Activated CD8-positive, alpha-beta memory T cell treated with anti-CD3 and anti-CD28 coated beads, Interleukin-2, amount 50 U/mL, for 4 hours (primary cell): ENCODE measurements around the gene ARHGAP24.
"Not testable (repeated sequence)": the region's sequence is repeated elsewhere in the genome, so short reads cannot be mapped to it uniquely, and the experiment has no call there.

Experiments used
- DNase-seq: peaks from one replicate; pipeline ENCODE4 v3.0.0-alpha.2; 2020

Gene ARHGAP24

GRCh38 chr4:85870298-85871083, 395.5 kb downstream of the ARHGAP24 start:
- no peak for DNase-seq

- no peak for DNase-seq
These were observed 398.6 kb downstream of the ARHGAP24 start for GRCh38 chr4:85873566-85873965.

DNA sequence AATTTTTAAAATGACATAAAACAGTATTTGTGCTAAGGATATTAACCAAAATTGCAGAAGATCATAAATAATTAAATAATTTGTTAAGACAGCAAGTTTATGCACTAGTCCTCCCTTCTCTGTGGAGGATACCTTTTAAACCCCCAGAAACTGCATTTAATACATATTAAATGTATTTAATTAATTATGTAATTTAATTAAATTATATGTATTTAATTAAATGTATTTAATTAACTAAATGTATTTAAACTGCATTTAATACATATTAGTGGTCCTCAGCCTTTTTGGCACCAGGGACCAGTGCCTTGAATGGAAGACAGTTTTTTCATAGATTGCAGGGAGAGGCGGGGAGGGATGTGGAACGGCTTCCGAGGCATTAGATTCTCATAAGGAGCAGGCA, 404.6 kb downstream of the ARHGAP24 start:
- no peak for DNase-seq

GRCh38 chr4:85883180-85883579, 408.2 kb downstream of the ARHGAP24 start:
- no peak for DNase-seq

- no peak for DNase-seq
These were observed 409.3 kb downstream of the ARHGAP24 start for GRCh38 chr4:85884251-85884650.

DNA sequence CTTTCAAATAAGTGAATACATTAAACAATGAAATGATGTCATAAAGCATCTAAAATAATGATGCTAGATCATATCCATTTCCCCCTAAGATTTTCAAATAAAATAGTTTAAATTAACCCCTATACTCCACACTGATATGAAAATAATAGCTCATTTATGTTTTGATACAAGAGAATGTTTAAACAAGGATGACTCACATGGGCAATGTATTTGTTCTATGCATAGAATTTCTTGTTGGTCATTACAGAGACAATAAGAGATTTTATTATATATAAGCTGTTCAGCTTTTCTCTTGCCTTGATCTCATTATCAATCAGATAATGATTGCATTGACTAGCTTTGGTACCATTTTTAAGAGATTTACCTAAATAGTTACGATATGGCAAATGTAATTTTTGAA, 411.7 kb downstream of the ARHGAP24 start:
- DNase-seq = no peak

DNA sequence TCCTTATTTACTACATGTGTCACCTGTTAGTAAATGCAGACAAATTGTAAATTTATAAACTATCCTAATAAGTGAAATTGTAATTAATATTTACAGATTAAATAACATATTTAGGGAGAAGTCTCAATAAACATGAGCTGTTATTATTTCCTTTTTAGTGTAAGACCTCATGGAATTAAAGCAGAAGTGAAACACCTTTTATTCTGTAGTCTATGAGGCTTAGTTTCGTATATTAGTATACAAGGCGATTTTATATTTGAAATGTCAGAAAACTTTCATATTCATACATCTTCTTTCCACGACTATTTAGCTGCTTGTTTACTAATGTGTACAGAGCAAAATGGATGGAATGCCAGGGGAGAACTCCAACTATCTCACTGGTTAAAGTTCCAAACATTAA, 414.4 kb downstream of the ARHGAP24 start:
- DNase-seq = no peak

DNA sequence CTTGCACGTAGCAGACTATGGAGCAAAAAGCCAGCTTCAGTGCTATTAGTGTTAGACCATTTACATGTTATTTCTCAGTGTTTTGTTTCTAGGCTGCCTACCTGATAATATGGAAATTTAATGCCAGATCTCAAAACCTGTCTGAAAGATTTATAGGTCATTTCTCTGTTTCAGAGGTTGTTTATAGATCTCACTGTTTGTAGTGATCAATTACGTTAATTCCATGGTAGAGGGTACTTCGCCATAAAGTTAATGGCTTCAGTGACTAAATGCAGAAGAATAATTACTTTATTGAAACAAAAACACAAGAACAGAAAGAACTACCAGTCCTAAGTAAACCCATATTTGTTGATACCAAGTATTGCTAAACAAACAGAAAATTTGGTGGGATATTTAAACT, 420.8 kb downstream of the ARHGAP24 start:
- DNase-seq = no peak

DNA sequence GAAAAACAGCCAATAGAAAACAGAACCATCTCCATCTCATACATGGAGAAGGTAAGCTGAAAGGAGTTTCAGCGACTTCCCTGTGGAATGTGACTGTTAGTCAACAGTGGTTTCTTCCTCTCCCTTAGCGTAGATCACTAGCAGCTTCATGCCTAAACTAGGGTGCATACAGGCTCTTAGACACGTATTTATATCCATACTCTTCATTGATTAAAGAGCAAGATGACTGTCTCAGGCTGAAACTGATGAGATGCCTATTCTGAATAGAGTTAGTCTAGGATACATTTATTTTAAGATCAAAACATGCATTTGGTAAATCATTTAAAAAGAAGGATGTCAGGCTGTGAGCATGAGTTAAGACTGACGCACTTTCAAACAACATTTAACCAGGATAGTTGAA, 423.3 kb downstream of the ARHGAP24 start:
- DNase-seq = no peak

DNA sequence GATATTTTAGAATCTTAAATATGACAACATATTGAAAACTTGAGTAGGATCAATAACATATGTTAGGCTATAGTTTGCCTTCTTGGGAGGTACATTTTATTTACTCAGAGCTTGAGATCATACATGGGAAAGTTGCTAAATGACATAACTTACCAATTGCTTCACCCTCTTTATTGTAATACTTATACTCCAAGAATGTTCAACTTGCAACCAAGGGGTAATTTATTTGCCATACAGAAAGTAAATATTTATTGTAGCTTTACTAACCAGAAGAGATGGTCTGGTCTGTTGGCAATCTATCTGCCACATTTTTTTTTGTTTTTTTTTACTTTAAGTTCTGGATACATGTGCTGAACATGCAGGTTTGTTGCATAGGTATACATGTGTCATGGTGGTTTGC, 426.6 kb downstream of the ARHGAP24 start:
- no peak for DNase-seq

GRCh38 chr4:85902647-85903046, 427.7 kb downstream of the ARHGAP24 start:
- DNase-seq = not testable (repeated sequence)

GRCh38 chr4:85905761-85906160, 430.8 kb downstream of the ARHGAP24 start:
- no peak for DNase-seq

GRCh38 chr4:85907001-85907400, 432.1 kb downstream of the ARHGAP24 start:
- DNase-seq = no peak

DNA sequence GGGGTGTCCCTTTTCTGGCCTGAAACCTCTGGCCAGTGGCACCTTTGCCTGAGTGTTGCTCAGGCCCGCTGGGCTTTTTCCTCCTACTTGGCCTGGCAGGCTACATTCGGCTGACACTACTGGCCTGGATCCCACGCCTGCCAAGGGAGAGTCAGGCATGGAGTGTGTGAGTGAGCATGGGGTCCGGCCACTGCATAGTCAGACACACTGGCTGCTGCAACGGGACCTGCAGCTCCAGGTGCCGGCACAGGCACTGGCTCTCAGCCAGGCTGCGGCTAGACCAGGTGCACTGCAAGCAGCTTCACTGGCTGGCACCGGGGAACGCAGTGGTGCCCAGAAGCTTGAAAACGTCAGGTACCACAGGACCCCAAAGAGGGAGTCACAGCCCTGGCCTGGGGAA, 434.9 kb downstream of the ARHGAP24 start:
- DNase-seq = no peak

DNA sequence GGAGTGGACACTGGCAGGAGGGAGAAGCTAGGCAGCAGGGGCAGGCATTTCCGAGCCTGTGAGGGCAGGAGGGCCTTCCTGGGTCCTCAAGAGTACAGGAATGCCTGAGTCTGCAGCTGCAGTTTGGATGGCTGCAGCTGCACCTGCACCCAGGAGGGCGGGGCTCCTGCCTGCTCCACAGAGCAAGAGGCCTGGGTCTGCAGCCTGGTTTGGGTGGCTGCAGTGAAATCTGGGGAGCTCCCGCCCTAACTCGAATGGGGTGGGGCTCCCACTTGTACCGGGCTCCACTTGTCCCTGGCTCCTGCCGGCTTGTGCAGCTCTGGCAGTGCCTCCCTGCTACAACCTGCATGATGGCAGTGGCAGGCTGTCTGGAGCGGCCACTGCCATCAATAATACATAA, 436.0 kb downstream of the ARHGAP24 start:
- no peak for DNase-seq

DNA sequence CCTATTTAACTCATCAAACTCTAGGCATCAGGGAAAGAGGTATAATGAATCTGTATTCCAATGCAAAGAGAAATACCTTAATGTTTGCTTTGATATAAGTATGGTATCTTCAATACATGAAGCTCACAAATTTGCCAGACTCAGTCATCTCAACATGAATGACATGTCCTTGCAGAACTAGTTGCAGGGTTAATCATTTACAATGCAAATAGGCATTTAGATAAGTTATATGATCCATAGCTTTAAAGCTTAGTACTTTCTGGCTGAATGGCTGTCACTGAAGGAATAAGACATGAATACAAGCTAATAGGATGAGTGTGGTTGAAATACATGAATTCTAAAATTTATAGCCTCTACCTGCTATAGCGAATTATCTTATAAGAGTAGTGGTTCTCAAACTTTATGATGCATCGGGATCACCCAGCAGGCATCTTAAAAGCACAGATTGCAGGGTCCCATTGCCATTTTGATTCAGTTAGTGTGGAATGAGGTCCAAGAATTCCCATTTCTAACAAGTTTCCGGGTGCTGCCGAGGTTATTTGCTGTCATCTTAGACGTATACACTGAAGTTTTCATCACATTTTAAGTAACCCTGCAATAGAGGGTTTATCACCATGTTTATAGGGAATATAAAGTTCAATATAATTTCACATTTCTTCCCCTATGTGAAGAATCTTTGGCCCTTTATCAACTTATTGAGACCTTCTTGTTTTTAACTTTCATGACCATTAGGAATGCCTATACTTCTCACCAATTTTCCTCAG, 439.2 kb downstream of the ARHGAP24 start:
- DNase-seq = no peak

GRCh38 chr4:85915570-85915969, 440.6 kb downstream of the ARHGAP24 start:
- not testable (repeated sequence) for DNase-seq

DNA sequence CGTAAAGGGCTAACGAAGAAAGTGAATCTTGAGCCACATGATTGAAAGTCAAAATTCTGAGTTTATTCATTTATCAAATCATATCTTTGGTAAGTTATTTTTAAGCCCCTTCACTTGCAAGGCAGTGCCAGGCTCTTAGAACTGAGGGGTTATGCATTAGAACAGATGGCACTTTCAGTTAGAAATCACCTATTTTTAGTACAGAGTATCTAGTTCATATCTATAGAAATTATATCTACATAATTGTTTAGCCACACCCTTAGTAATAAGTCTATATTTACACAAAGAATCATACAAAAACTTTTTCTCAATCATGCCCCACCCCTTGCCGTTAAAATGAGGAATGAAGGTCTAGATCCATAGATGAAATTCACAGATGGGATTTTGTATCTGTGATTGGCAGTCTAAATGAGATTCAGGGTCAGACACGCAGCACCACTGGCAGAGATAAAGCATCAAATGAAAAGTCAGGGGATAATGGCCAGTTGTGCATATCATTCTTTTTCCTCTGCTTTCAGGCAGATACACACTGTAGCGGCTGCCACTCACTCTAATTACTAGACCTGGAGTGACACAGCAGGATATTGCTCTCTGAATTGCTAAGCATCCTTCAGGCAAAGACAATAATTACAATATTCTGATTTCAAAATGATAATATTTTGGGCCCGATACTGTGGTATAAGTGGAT, 444.4 kb downstream of the ARHGAP24 start:
- DNase-seq = no peak

- no peak for DNase-seq
These were observed 450.1 kb downstream of the ARHGAP24 start for GRCh38 chr4:85925071-85925470.

GRCh38 chr4:85928775-85929591, 454.0 kb downstream of the ARHGAP24 start:
- no peak for DNase-seq

GRCh38 chr4:85929961-85930665, 455.2 kb downstream of the ARHGAP24 start:
- no peak for DNase-seq
